Measurements from ENCODE around the gene ATAD1. TPM values are rescaled to one million over a fixed set of nuclear protein-coding genes. Genes with fewer than 3 reads are reported as not detected.

ATAD1 gene
- total RNA-seq, 1 experiment from 2014 or later, result 46.7 TPM

- ChIA-PET CTCF (no interaction called here), POLR2A (no interaction called here)
- no peak for TF ChIP-seq JAZF1 (CRISPR knock-in tag; IDR thresholded peaks at IDR 0.05)
- H3K4me1 Mint-ChIP-seq, result peaks cover 13% of the 10 kb centered on the region
- H3K9me3 Mint-ChIP-seq, result no peaks in the 10 kb centered on the region
- H3K27ac Mint-ChIP-seq, result peak overlapping the region; percentile 82; the same call in 1 of the 2 replicates
- ATAC-seq, result peak; percentile 88
- peaks cover 18% of the 10 kb centered on the region for H3K36me3 Mint-ChIP-seq
- H3K27me3 Mint-ChIP-seq (ENCODE audit: low read depth), result no peaks in the 10 kb centered on the region
- peak; percentile 65 for DNase-seq (ENCODE audit: low spot score)
- H3K4me3 Mint-ChIP-seq, result no peak overlapping the region
These were observed 50.8 kb downstream of the ATAD1 start for GRCh38 chr10:87767253-87767652.

- ChIA-PET CTCF (no interaction called here), POLR2A (no interaction called here)
- Mint-ChIP-seq H3K27me3 (ENCODE audit: low read depth) (no peaks in the 10 kb centered on the region), H3K4me1 (peaks cover 13% of the 10 kb centered on the region), H3K27ac (0 out of 2 replicates have a peak overlapping the region, but pooled peaks have one; percentile 15), H3K4me3 (no peak overlapping the region), H3K36me3 (peaks cover 18% of the 10 kb centered on the region), H3K9me3 (no peaks in the 10 kb centered on the region)
- DNase-seq (ENCODE audit: low spot score) (no peak), ATAC-seq (no peak)
- no peak for TF ChIP-seq CREB1 (CRISPR knock-in tag; IDR thresholded peaks at IDR 0.05)
These were observed 52.2 kb downstream of the ATAD1 start for GRCh38 chr10:87765666-87766376.

GRCh38 chr10:87764072-87764934 lies 53.7 kb downstream of the ATAD1 start:
- no peak for DNase-seq (ENCODE audit: low spot score)
- Mint-ChIP-seq H3K36me3 (peaks cover 12% of the 10 kb centered on the region), H3K27me3 (ENCODE audit: low read depth) (no peaks in the 10 kb centered on the region), H3K4me3 (no peak overlapping the region), H3K4me1 (peaks cover 13% of the 10 kb centered on the region), H3K9me3 (no peaks in the 10 kb centered on the region), H3K27ac (no peak overlapping the region)
- ATAC-seq, result no peak
- ChIA-PET POLR2A (no interaction called here), CTCF (no interaction called here)
- TF ChIP-seq MAX (CRISPR knock-in tag; IDR thresholded peaks at IDR 0.05), result no peak
- TF ChIP-seq E2F1 (CRISPR knock-in tag; IDR thresholded peaks at IDR 0.05), result no peak
- TF ChIP-seq MXD4 (CRISPR knock-in tag; IDR thresholded peaks at IDR 0.05; ENCODE audit: borderline replicate concordance), result no peak
- TF ChIP-seq ZNF263 (CRISPR knock-in tag; IDR thresholded peaks at IDR 0.05; ENCODE audit: low read depth), result no peak
- TF ChIP-seq CDX4 (CRISPR knock-in tag; IDR thresholded peaks at IDR 0.05; ENCODE audit: borderline replicate concordance), result no peak
- TF ChIP-seq ZNF425 (CRISPR knock-in tag; conservative IDR thresholded peaks at IDR 0.05), result no peak
- TF ChIP-seq ZSCAN18 (CRISPR knock-in tag; IDR thresholded peaks at IDR 0.05), result no peak
- TF ChIP-seq ZBTB21 (CRISPR knock-in tag; IDR thresholded peaks at IDR 0.05; ENCODE audit: borderline replicate concordance), result no peak
- no peak for TF ChIP-seq NR2C2 (CRISPR knock-in tag; IDR thresholded peaks at IDR 0.05)

All from WTC11 (cell line).